Heart left ventricle (tissue), 13 donors: ENCODE data around the gene LECT2.

Experiments used
- POLR2A ChIP-seq, 2 donors: fragments of 450-650 bp; IDR thresholded peaks; one replicate each; pipeline ENCODE4 v1.6.1; 2017; ENCODE audit warnings: antibody characterized with exemption in 2 of 2, mild to moderate bottlenecking in 2 of 2, moderate library complexity in 2 of 2
- TF ChIP-seq, protein P1 (sequence below), 12 donors: fragments of 200-600 bp; sonication (generic) in 4 of 12; IDR thresholded peaks; one replicate each; pipeline versions ENCODE4 v1.5.0 to v1.8.0; 2018 to 2022; ENCODE audit warnings: antibody characterized with exemption in 12 of 12, mild to moderate bottlenecking in 5 of 12
- donor health status: ischemic (EF 13 %, LVEDD 7.1; RV severe dilation, severe dysfunction).
- donor health status: DM: no; HTN: yes; CAD: no.
- donor health status: DM: no; HTN: no; CAD: no.
- donor health status: ischemic (EF 25% LVEDD 6.9; RV normal size, moderate dysfunction).
- donor health status: ischemic (EF 25% LVEDD 5.7; RV mildly dilated, moderate dysfunction).
- donor health status: ischemic (EF 35%, LVEDD 5.7; RV mildly dilated, moderate dysfunction).
- donor health status: nonischemic (EF 11% LVEDD 7.7; RV severe dilation, severe dysfunction).
- donor health status: DM: yes; HTN: yes; CAD: no.
- donor health status: PGD.
- donor health status: ischemic (EF 29% LVEDD 5.4; RV normal size, mild dysfunction).
- donor health status: nonischemic (EF 23%, LVEDD 6.1; RV moderate dilation, normal function).

DNA sequence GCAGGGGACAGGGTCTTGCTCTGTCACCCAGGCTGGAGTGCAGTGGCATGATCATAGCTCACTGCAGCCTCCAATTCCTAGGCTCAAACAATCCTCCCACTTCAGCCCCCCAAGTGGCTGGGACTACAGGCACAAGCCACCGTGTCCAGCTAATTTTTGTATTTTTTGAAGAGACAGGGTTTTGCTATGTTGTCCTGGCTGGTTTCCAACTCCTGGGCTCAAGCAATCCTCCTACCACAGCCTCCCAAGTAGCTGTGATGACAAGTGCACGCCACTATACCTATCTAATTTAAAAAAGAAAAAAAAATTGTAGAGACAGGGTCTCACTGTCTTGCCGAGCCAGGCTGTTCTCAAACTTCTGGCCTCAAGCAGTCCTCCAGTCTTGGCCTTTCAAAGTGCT lies 31.6 kb upstream of the LECT2 start:
- TF ChIP-seq, protein P1, sequence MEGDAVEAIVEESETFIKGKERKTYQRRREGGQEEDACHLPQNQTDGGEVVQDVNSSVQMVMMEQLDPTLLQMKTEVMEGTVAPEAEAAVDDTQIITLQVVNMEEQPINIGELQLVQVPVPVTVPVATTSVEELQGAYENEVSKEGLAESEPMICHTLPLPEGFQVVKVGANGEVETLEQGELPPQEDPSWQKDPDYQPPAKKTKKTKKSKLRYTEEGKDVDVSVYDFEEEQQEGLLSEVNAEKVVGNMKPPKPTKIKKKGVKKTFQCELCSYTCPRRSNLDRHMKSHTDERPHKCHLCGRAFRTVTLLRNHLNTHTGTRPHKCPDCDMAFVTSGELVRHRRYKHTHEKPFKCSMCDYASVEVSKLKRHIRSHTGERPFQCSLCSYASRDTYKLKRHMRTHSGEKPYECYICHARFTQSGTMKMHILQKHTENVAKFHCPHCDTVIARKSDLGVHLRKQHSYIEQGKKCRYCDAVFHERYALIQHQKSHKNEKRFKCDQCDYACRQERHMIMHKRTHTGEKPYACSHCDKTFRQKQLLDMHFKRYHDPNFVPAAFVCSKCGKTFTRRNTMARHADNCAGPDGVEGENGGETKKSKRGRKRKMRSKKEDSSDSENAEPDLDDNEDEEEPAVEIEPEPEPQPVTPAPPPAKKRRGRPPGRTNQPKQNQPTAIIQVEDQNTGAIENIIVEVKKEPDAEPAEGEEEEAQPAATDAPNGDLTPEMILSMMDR (IDR thresholded peaks at IDR 0.05), result no peak
- TF ChIP-seq POLR2A (IDR thresholded peaks at IDR 0.05), result no peak
